GM15510 (cell line): ENCODE data around the gene UBE2D4.
A peak's percentile ranks its signal among the peaks of the same experiment; 100 is the strongest.

ENCODE experiments used
- POLR2A ChIP-seq: IDR thresholded peaks from 3 replicates; pipeline ENCODE4 v1.6.1; 2011; ENCODE audit warnings: borderline replicate concordance; ENCODE audit not compliant: insufficient read length; ENCODE audit errors: extremely low read depth

The UBE2D4 gene

DNA sequence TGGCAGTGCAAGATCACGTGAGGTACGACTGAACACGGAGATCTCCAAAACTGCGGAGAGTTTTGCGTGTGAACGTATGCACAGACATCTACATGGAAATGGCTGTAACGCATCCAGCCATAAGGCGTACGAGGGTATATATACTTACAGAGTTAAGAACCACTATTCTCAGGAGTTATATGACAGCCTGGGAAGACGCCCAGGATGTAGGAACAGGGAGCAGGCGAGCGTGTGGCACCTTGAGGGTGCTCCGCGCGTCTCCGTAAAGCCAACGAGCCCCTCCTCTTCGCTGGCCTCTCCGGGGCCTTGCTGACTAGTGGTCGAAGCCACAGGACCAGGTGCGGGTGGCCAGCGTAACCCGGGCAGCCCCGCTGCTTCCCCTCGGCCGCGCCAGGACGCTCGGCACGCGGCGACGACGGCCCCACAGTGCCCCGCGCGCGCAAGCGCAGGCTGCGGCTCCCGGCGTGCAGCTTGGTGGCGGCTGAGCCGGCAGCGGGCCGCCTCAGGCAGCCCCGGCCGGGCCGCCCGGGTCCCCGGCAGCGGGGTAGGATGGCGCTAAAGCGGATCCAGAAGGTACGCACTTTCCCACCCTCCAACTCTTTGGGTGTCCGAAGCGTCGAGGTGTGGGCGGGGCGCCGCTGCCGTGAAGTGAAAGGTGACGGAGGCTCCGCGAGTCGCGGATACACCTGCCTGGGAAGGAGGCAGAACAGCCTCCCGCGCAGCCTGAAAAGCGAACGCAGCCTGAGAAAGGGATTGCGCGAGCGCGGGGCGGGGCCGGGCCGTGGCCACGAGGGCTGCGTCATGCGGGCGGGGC lies at the start of gene UBE2D4:
Gene UBE2D4 (plus strand): TSS at position 453 of the 814 bp plus-strand sequence. CDS start 97 bp downstream, at position 550.
- peak; percentile 97 for TF ChIP-seq POLR2A

DNA sequence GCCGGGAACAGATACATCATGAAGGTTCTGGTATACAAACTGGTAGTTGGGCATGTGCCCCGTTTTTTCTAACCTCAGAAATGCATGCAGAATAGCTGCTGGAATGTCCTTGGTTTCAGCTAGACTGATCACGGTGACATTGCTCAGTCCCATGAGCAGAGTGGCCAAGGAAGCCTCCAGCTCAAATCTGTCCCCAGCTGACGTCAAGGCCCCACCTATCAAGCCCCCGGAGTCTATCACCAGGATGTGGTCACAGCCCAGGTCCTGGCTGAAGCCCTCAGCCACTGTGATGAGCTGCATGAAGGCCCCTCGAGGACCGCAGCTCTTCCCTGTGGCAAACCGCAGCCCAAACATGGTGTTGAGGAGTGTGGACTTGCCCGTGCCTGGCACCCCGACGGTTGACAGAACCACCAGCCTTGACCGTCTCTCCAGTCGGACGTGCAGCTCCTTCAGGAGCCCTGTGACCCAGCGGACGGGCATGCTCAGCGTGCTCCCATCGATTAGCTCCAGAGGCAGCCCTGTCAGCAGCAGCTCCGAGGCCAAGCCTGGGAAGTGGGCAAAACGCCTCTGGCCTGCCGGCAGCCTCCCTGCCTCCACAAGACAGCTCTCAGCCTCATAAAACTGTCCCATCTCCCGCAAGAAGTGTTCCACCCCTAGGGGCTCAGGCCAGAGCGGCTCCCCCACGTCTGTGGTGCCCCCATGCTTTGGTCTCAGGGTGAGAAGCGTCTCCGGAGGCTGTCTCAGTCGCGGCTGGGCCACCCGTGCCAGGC lies 49.1 kb upstream of the UBE2D4 start:
- no peak for TF ChIP-seq POLR2A

DNA sequence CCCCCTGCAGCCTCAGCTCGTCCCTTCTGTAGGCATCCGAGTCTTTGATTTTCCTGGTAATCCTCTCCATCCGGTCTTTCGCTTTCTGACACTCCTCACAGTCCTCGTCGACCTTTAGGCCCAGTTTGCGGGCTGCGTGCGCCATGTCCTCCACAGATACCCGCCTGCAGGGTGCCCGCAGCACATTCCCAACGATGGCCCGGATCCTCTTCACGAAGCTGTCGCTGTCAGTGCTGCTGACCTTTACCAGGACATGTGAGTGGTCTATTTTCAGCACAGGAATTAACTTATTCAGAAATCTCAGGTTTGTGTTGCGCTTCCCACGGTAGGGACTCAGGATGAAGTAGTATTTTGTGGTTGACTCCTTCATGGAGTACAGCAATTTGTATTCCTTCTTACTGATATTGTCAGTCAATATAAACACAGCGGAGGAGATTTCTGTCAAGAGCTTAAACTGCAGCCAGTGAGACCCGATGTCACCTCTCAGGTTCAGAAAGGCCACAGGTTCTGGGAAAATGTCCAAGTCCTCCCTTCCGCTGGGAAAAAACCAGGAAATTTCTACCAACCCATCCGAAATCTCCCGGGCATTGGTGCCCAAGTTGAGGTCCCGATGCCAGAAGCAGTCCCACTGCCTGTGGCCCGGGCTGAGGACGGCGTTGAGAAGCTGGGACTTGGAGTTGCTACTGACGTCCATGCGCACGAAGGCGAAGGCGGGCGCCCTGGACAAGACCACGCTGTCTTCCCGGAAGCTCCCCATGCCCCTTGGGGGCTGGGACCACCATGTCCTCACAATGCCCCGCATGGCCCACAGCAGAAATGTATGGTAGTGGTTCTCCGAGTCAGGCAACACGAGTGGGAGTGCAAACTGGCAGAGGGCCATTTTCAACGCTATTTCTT lies 48.0 kb upstream of the UBE2D4 start:
- TF ChIP-seq POLR2A = no peak

DNA sequence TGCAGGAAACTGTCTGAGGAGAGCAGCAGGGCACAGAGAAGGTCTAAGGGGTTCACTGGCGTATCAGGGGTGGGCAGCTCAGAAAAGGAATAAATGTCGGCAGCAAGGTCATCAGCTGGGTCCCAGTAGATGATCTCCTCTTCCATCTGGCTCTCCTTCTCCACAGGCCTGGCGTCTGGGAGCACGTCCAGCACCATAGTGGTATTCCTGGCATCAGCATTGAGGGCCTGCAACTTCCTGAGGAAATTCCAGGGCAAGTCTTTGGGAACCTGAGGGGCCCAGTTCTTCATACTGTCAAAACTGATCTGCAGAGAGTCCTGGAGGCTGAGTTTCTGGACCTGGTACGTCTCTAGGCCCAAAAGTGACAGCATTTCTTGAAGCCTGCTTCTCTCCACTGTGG lies 47.4 kb upstream of the UBE2D4 start:
- TF ChIP-seq POLR2A = no peak

DNA sequence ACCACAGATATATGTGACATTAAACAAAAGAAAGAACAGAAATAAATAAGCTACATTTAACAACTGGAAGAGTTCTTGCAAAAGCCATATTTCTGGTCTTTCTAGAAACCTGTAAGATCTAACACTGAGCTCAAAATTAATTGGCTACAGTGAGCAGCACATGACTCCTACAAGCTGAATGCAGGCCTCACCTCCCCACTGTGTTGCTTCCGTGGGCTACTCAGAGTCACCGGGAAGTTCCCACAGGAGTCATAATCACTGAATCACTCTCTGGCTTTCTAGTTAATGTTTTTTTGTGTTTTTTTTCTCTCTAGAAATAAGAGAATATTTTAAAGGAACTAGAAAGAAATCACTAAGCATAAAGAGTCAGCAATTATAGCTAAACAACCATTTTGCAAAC lies 46.8 kb upstream of the UBE2D4 start:
- no peak for TF ChIP-seq POLR2A

DNA sequence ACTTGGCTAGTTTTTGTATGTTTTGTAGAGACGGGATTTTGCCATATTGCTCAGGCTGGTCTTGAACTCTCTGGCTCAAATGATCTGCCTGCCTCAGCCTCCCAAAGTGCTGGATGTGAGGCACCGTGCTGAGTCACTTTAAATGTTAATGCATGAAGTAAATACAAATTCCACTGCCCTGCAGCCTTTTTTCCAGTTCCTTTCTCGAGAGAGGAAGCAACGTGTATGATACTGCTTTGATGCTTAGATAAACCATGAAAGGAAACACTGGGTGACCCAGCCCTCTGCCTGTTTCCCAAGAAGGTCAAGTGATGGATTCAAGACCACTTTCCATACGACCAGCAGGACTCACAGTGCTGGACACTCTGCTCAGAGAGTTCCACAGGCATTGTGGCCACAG lies 45.6 kb upstream of the UBE2D4 start:
- TF ChIP-seq POLR2A = no peak

DNA sequence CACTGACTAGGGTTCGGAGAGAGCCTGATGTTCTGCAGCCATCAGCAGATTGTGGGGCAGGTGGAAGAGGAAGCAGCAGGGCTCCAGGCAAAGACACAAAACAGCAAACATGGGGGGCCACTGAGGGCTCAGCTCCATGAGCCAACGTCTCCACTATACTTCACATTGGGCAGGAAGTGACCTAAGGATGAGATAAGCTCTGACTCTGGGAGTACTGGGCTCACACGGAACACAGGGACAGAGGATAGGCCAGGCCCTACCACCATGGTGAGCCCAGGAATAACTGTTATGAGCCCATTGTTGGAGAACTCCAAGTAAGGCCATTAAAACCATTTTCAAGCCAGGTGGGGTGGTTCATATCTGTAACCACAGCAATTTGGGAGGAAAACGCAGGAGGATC lies 42.0 kb upstream of the UBE2D4 start:
- no peak for TF ChIP-seq POLR2A

DNA sequence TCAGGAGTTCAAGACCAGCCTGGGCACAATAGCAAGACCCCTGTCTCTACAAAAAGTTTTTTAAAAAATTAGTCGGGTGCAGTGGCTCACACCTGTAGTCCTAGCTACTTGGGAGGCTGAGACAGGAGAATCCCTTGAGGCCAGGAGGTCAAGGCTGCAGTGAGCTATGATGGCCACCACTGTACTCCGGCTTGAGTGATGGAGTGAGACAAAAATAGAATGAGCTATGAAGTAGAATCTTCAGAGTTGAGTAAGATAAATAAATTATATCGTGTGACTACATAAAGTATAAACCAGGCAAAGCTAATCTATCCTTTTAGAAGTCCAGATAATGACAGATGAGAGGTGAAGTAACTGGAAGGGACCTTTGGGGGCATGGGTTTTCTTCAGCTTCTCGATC lies 41.6 kb upstream of the UBE2D4 start:
- TF ChIP-seq POLR2A = no peak

DNA sequence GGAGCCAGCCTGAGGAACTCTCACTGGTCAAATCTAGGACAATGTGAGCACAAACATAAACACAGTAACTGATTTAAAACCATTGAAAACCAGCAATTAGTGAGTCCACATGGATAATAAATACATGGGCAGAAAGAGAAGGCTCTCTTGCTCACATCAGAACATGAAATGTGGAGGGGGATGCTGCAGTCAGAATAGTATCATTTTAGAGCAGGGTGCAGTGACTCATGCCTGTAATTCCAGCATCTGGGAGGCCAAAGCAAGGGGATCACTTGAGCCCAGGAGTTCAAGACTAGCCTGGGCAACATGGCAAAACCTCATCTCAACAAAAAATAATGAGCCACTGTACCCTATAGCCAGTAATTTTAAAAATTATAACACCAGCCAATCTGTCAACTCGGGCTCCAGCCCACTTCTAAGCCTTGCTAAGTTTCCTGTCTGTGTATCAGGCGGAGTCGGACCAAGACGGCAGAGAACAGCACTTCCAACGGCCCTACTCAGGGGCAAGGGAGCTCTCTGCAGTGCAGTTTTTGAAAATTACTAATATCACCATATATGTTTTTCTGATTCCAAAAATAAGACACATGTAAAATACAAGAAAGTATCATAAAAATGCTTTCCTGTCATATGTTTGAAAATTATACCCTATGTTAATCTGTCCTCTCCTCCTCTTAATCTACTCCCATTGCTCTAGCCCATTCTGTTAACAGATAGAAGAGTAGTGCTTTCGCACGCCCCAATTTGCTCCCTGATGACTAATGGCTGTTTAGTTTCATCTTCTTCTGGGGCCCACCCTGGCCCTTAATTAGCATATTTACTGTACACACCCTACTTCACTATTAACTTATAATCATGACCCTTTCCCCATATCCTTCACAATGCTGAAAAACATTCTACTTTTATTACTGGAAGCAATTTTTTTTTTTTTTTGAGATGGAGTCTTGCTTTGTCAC lies 37.0 kb upstream of the UBE2D4 start:
- no peak for TF ChIP-seq POLR2A

DNA sequence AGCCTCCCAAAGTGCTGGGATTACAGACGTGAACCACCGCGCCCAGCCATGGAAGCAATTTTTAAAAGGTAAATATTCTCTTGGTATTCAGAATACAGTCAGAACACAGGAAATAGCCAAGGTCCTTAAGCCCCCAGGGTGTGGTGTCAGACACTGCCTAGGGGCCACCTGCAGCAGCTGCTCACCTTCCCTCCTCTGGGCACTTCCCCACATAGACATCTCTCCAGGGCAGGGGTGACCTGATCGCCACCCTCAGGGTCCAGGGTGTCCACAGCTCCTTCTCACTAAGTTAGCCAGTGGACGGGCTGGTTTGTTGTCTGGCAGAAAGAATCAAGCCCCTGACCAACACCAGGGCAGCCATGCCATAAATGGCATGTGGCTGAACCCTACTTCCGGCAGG lies 35.8 kb upstream of the UBE2D4 start:
- no peak for TF ChIP-seq POLR2A

DNA sequence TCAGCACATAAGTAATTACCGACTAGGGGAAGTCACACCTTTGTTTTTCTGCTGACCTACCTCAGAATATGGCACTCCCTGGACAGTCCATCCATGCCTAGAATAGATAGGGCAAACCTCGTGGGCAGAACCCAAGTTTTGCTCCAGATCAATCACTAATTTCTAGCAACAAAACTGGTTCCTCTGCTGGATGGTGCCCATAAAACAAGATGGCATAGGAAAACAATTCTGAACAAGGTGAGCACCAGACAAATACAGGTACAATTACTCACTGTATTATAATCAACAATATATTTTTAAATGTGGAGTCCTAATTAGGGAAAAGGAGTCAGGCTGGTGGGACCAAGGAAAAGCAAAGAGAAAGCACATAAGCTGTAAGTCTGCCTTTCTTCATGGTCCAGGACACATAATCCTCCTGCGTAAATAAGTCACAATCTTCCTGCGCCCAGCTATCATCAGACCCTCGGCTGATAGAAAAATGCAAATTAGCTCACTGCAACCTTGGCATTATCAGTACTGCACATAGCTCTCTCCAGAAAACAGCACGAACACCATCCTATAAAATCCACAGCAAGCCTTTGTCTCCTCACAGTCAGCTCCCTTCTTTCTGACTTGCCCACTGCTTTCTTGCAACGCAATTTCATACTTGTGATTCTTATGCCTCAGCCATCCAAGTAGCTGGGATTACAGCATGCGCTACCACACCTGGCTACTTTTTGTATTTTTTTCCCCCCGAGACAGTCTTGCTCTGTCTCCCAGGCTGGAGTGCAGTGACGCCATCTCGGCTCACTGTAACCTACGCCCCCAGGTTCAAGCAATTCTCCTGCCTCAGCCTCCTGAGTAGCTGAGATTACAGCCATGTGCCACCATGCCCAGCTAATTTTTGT lies 34.9 kb upstream of the UBE2D4 start:
- TF ChIP-seq POLR2A = no peak

DNA sequence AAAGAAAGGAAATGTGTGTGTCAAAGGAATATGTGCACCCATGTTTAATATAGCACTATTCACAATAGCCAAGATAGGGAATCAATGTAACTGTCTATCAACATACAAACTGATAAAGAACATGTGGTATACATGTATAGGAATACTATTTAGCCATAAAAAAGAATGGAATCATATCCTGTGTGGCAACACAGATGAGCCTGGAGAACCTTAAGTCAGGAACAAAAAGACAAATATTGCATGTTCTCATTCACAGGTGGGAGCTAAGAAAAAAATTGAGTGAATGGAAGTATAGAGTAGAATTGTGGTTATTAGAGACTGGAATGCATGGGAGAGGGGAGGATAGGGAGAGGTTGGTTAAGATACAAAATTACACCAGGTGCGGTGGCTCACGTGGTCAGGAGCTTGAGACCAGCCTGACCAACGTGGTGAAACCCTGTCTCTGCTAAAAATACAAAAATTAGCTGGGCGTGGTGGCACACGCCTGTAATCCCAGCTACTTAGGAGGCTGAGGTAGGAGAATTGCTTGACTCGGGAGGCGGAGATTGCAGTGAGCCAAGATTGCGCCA lies 30.3 kb upstream of the UBE2D4 start:
- TF ChIP-seq POLR2A = no peak

DNA sequence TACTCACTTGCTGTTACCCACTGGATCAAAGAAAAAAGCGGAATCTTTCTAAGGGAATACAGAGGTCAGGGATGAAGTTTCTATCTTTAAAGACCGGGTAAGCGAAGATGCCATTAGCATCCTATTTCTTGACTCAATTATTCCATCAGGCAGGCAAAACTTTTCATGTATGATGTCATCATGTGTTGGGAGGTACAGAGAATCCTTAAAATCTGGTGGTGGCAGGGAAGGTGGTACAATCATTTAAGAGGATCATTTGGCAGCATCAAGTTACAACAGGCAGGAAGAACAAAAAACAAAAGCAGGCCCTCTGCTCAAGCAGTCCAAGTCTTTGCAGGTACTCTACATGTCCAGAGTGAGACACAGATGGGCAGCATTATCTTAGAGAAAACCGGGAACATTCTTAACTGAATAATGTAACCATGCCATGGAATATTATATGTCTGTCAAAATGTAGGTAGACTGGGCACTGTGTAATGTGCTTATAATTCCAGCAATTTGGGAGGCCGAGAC lies 23.6 kb upstream of the UBE2D4 start:
- no peak for TF ChIP-seq POLR2A

DNA sequence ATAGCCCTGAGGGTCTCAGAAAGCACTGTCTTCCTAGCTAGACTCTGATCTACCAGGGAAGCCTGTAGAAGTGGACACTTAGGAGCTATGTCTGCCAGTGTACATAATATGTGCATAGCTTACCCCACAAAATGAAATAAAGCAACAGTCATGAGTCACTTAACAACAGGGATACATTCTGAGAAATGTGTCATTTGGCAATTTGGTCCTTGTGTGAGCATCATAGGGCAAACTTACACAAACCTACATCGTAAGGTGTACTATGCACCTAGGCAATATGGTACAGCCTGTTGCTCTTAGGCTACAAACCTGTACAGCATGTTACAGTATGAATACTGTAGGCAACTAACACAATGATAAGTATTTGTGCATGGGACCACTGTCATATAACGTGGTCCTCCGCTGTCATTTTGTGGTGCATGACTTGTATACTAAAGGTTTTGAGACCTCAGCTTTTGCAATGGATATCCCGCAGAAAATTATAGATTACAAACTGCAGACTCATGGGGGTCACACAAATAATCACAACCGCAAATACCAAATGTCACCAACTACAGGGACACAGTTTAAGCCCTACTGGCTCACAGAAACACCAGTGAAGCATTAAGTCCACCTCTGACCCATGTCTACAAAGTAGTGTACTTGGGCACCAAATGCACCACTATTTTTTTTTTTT lies 21.6 kb upstream of the UBE2D4 start:
- TF ChIP-seq POLR2A = no peak
